Measurements from ENCODE around the gene OVAAL.

Gene OVAAL

DNA sequence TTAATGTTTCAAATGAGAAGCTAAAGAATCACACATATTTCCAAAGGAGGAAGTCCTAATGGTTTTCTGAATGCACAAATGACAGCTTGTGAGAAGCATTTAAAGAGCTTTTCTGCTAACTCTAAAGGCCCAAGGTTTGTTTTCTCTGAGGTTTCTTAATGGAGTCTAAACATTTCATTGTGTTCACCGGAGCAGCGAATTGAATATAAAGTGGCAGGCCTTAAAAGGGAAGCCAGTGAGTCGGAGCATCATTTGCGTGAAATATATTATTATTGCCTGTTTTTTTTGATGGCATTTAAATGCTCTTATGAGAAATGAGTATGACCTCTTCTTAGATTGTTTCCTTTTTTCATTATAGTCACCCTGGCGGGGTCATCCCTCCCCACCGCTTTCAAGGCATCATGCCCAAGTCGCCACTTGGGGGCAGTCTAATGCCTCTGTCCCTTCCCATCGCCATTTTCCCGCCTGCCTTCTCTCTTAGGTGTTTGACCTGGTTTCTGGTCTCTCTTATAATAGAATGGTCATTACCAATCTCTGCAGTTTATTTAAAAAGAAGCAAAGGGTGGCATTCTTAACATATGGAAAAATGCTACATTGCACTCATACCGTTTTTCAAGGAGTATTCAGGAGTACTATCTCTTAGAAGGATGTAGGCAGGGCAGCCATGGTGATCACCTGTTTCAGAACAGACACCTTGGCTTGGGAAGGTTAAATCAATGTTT, 25.3 kb upstream of the OVAAL start (continued):
- 0 out of 2 replicates have a peak, but pooled peaks have one; percentile 62 for TF ChIP-seq ZNF660 (tag by site-specific recombination; IDR thresholded peaks at IDR 0.05)
- no peak for TF ChIP-seq ZBTB21 (tag by site-specific recombination; IDR thresholded peaks at IDR 0.05)
- TF ChIP-seq, protein P1, sequence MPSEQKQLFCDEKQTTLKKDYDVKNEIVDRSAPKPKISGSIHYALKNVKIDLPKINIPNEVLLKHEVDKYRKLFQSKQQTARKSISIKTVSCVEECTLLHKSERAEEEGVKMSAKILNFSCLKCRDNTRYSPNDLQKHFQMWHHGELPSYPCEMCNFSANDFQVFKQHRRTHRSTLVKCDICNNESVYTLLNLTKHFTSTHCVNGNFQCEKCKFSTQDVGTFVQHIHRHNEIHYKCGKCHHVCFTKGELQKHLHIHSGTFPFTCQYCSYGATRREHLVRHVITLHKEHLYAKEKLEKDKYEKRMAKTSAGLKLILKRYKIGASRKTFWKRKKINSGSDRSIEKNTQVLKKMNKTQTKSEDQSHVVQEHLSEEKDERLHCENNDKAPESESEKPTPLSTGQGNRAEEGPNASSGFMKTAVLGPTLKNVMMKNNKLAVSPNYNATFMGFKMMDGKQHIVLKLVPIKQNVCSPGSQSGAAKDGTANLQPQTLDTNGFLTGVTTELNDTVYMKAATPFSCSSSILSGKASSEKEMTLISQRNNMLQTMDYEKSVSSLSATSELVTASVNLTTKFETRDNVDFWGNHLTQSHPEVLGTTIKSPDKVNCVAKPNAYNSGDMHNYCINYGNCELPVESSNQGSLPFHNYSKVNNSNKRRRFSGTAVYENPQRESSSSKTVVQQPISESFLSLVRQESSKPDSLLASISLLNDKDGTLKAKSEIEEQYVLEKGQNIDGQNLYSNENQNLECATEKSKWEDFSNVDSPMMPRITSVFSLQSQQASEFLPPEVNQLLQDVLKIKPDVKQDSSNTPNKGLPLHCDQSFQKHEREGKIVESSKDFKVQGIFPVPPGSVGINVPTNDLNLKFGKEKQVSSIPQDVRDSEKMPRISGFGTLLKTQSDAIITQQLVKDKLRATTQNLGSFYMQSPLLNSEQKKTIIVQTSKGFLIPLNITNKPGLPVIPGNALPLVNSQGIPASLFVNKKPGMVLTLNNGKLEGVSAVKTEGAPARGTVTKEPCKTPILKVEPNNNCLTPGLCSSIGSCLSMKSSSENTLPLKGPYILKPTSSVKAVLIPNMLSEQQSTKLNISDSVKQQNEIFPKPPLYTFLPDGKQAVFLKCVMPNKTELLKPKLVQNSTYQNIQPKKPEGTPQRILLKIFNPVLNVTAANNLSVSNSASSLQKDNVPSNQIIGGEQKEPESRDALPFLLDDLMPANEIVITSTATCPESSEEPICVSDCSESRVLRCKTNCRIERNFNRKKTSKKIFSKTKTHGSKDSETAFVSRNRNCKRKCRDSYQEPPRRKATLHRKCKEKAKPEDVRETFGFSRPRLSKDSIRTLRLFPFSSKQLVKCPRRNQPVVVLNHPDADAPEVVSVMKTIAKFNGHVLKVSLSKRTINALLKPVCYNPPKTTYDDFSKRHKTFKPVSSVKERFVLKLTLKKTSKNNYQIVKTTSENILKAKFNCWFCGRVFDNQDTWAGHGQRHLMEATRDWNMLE (tag by site-specific recombination; conservative IDR thresholded peaks at IDR 0.05; ENCODE audit: low read depth) = 0 out of 2 replicates have a peak, but pooled peaks have one; percentile 28
- TF ChIP-seq, protein P2, sequence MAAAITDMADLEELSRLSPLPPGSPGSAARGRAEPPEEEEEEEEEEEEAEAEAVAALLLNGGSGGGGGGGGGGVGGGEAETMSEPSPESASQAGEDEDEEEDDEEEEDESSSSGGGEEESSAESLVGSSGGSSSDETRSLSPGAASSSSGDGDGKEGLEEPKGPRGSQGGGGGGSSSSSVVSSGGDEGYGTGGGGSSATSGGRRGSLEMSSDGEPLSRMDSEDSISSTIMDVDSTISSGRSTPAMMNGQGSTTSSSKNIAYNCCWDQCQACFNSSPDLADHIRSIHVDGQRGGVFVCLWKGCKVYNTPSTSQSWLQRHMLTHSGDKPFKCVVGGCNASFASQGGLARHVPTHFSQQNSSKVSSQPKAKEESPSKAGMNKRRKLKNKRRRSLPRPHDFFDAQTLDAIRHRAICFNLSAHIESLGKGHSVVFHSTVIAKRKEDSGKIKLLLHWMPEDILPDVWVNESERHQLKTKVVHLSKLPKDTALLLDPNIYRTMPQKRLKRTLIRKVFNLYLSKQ (tag by site-specific recombination; IDR thresholded peaks at IDR 0.05; ENCODE audit: borderline replicate concordance) = no peak
- 0 out of 2 replicates have a peak, but pooled peaks have one; percentile 66 for TF ChIP-seq ZNF501 (tag by site-specific recombination; IDR thresholded peaks at IDR 0.05)
- TF ChIP-seq, protein P3, sequence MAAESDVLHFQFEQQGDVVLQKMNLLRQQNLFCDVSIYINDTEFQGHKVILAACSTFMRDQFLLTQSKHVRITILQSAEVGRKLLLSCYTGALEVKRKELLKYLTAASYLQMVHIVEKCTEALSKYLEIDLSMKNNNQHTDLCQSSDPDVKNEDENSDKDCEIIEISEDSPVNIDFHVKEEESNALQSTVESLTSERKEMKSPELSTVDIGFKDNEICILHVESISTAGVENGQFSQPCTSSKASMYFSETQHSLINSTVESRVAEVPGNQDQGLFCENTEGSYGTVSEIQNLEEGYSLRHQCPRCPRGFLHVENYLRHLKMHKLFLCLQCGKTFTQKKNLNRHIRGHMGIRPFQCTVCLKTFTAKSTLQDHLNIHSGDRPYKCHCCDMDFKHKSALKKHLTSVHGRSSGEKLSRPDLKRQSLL (tag by site-specific recombination; IDR thresholded peaks at IDR 0.05) = no peak
- TF ChIP-seq, protein P4, sequence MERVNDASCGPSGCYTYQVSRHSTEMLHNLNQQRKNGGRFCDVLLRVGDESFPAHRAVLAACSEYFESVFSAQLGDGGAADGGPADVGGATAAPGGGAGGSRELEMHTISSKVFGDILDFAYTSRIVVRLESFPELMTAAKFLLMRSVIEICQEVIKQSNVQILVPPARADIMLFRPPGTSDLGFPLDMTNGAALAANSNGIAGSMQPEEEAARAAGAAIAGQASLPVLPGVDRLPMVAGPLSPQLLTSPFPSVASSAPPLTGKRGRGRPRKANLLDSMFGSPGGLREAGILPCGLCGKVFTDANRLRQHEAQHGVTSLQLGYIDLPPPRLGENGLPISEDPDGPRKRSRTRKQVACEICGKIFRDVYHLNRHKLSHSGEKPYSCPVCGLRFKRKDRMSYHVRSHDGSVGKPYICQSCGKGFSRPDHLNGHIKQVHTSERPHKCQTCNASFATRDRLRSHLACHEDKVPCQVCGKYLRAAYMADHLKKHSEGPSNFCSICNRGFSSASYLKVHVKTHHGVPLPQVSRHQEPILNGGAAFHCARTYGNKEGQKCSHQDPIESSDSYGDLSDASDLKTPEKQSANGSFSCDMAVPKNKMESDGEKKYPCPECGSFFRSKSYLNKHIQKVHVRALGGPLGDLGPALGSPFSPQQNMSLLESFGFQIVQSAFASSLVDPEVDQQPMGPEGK (tag by site-specific recombination; IDR thresholded peaks at IDR 0.05) = 0 out of 2 replicates have a peak, but pooled peaks have one; percentile 31
- TF ChIP-seq, protein P5, sequence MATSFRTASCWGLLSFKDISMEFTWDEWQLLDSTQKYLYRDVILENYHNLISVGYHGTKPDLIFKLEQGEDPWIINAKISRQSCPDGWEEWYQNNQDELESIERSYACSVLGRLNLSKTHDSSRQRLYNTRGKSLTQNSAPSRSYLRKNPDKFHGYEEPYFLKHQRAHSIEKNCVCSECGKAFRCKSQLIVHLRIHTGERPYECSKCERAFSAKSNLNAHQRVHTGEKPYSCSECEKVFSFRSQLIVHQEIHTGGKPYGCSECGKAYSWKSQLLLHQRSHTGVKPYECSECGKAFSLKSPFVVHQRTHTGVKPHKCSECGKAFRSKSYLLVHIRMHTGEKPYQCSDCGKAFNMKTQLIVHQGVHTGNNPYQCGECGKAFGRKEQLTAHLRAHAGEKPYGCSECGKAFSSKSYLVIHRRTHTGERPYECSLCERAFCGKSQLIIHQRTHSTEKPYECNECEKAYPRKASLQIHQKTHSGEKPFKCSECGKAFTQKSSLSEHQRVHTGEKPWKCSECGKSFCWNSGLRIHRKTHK (tag by site-specific recombination; IDR thresholded peaks at IDR 0.05) = no peak
- TF ChIP-seq, protein P6, sequence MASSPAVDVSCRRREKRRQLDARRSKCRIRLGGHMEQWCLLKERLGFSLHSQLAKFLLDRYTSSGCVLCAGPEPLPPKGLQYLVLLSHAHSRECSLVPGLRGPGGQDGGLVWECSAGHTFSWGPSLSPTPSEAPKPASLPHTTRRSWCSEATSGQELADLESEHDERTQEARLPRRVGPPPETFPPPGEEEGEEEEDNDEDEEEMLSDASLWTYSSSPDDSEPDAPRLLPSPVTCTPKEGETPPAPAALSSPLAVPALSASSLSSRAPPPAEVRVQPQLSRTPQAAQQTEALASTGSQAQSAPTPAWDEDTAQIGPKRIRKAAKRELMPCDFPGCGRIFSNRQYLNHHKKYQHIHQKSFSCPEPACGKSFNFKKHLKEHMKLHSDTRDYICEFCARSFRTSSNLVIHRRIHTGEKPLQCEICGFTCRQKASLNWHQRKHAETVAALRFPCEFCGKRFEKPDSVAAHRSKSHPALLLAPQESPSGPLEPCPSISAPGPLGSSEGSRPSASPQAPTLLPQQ (tag by site-specific recombination; IDR thresholded peaks at IDR 0.05) = 0 out of 2 replicates have a peak, but pooled peaks have one; percentile 15
- no peak for TF ChIP-seq MZF1 (tag by site-specific recombination; IDR thresholded peaks at IDR 0.05; ENCODE audit: borderline replicate concordance)
- TF ChIP-seq, protein P7, sequence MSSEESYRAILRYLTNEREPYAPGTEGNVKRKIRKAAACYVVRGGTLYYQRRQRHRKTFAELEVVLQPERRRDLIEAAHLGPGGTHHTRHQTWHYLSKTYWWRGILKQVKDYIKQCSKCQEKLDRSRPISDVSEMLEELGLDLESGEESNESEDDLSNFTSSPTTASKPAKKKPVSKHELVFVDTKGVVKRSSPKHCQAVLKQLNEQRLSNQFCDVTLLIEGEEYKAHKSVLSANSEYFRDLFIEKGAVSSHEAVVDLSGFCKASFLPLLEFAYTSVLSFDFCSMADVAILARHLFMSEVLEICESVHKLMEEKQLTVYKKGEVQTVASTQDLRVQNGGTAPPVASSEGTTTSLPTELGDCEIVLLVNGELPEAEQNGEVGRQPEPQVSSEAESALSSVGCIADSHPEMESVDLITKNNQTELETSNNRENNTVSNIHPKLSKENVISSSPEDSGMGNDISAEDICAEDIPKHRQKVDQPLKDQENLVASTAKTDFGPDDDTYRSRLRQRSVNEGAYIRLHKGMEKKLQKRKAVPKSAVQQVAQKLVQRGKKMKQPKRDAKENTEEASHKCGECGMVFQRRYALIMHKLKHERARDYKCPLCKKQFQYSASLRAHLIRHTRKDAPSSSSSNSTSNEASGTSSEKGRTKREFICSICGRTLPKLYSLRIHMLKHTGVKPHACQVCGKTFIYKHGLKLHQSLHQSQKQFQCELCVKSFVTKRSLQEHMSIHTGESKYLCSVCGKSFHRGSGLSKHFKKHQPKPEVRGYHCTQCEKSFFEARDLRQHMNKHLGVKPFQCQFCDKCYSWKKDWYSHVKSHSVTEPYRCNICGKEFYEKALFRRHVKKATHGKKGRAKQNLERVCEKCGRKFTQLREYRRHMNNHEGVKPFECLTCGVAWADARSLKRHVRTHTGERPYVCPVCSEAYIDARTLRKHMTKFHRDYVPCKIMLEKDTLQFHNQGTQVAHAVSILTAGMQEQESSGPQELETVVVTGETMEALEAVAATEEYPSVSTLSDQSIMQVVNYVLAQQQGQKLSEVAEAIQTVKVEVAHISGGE (tag by site-specific recombination; conservative IDR thresholded peaks at IDR 0.05; ENCODE audit: low read depth) = no peak
- no peak for TF ChIP-seq ZNF629 (tag by site-specific recombination; IDR thresholded peaks at IDR 0.05)
- 0 out of 2 replicates have a peak, but pooled peaks have one; percentile 39 for TF ChIP-seq ZEB2 (tag by site-specific recombination; IDR thresholded peaks at IDR 0.05)
- TF ChIP-seq PRDM1 (tag by site-specific recombination; IDR thresholded peaks at IDR 0.05) = no peak
- no peak for TF ChIP-seq ZBTB48 (tag by site-specific recombination; IDR thresholded peaks at IDR 0.05)
